Spleen (tissue), 11 donors: ENCODE measurements around the gene STRN. TPM values are rescaled to one million over a fixed set of nuclear protein-coding genes. Genes with fewer than 3 reads are reported as not detected.
"Not testable (repeated sequence)": the region's sequence is repeated elsewhere in the genome, so short reads cannot be mapped to it uniquely, and the experiment has no call there.

Experiments
- DNase-seq: peaks from one replicate; pipeline ENCODE4 v3.0.0-alpha.2; 2020
- H3K27ac ChIP-seq, 8 donors: fragments of 200-600 bp; sonication (generic) in 7 of 8; 1 replicate in 4 of 8; 2 replicates in 4 of 8; pipeline versions ENCODE4 v1.5.0 to v1.8.0; 2016 to 2021; ENCODE audit warnings: inconsistent platforms in 4 of 8, mild to moderate bottlenecking in 4 of 8, moderate library complexity in 1 of 8
- H3K27me3 ChIP-seq, 7 donors: fragments of 200-600 bp; sonication (generic) in 6 of 7; replicated peaks in 1 of 7; 1 replicate in 4 of 7; 2 replicates in 3 of 7; pipeline versions ENCODE4 v1.5.0 to v1.8.0; 2016 to 2021; ENCODE audit warnings: inconsistent platforms in 3 of 7, mild to moderate bottlenecking in 1 of 7
- H3K36me3 ChIP-seq, 6 donors: fragments of 200-600 bp; sonication (generic) in 5 of 6; 1 replicate in 4 of 6; 2 replicates in 2 of 6; pipeline versions ENCODE4 v1.5.0 to v1.8.0; 2016 to 2021; ENCODE audit warnings: inconsistent platforms in 2 of 6
- H3K4me1 ChIP-seq, 6 donors: fragments of 200-600 bp; sonication (generic) in 5 of 6; 1 replicate in 3 of 6; 2 replicates in 3 of 6; pipeline versions ENCODE4 v1.5.0 to v1.8.0; 2016 to 2021; ENCODE audit warnings: inconsistent platforms in 3 of 6
- H3K4me3 ChIP-seq, 8 donors: fragments of 200-600 bp; sonication (generic) in 7 of 8; 1 replicate in 4 of 8; 2 replicates in 4 of 8; pipeline versions ENCODE4 v1.5.0 to v1.8.0; 2016 to 2021; ENCODE audit warnings: inconsistent platforms in 4 of 8, mild to moderate bottlenecking in 4 of 8, moderate library complexity in 2 of 8
- H3K9me3 ChIP-seq, 8 donors: fragments of 200-600 bp; sonication (generic) in 7 of 8; 1 replicate in 4 of 8; 2 replicates in 4 of 8; pipeline versions ENCODE4 v1.5.0 to v1.8.0; 2016 to 2021; ENCODE audit warnings: inconsistent platforms in 4 of 8
- CTCF ChIP-seq, 11 experiments: fragments of 200-600 bp in 7 of 11; fragments of 450-650 bp in 4 of 11; sonication (generic) in 4 of 11; IDR thresholded peaks in 8 of 11; conservative IDR thresholded peaks in 3 of 11; 1 replicate in 7 of 11; 2 replicates in 4 of 11; pipeline versions ENCODE4 v1.4.0 to v1.8.0; 2016 to 2021; ENCODE audit warnings: antibody characterized with exemption in 11 of 11, inconsistent platforms in 4 of 11, mild to moderate bottlenecking in 1 of 11
- POLR2A ChIP-seq, 3 donors: fragments of 450-650 bp; IDR thresholded peaks; one replicate each; pipeline ENCODE4 v1.5.1; 2017; ENCODE audit warnings: antibody characterized with exemption in 3 of 3, mild to moderate bottlenecking in 1 of 3
- POLR2AphosphoS5 ChIP-seq, 3 donors: sonication (generic); formaldehyde crosslinking; IDR thresholded peaks; one replicate each; pipeline ENCODE4 v1.5.1; 2017; ENCODE audit warnings: antibody characterized with exemption in 3 of 3
- WGBS, 5 donors: extraction: QIAGEN DNeasy Blood & Tissue Kit in 3 of 5; methylation state at CpG; one replicate each; pipeline versions ENCODE4 v1.1.5 to v1.1.7; 2013 to 2018; 5-methylcytosine and 5-hydroxymethylcytosine counted together
- intact Hi-C: fragments of 100-400 bp; cut with DNase I; formaldehyde crosslinking; loops from one replicate; pipeline ENCODE4 v1.15.0; 2023; ENCODE audit warnings: low total_unique reads
- polyA plus RNA-seq, 3 donors: library from polyadenylated mRNA; stranded (reverse); fragments of 200-250 nt; gene quantifications; one replicate each; pipeline ENCODE4 v1.2.1, GENCODE V29; 2013
- total RNA-seq, 7 donors: library from RNA; depleted of rRNA in 3 of 7; stranded (reverse); fragments of >200 nt in 3 of 7; fragmentation: NEBNext Ultra II Directional in 4 of 7; extraction: Animal tissue kit (Norgen Biotek cat#: 25700) in 4 of 7; gene quantifications; one replicate each; pipeline versions ENCODE4 v1.1.0 to v1.2.1, GENCODE V29; 2016 to 2021
- donor health status: healthy with polysubstance abuse.
- donor health status: DM: no; HTN: no; CAD: no; lungs with moderate emphysema.
- donor health status: DM: no; HTN: no; CAD: no.
- donor health status: Bipolar disorder and iron deficiency.
- donor health status: healthy.
- donor health status: DM: no; HTN: no; CAD: no.
- donor health status: DM: yes; HTN: yes; CAD: no.

The STRN gene
- total and polyA plus RNA-seq, 10 donors: 2.2 to 33.3 (median 26.2) TPM

GRCh38 chr2:36993841-36994620 lies 27.7 kb upstream of the STRN start:
- H3K27ac ChIP-seq: no peak overlapping the region
- peaks cover 0 to 93% (median 26%) of the 10 kb centered on the region in 6 donors for H3K36me3 ChIP-seq
- DNase-seq: no peak
- H3K4me1 ChIP-seq: no peaks in the 10 kb centered on the region
- H3K27me3 ChIP-seq: no peaks in the 10 kb centered on the region
- H3K4me3 ChIP-seq: no peak overlapping the region
- no peaks in the 10 kb centered on the region for H3K9me3 ChIP-seq
- intact Hi-C loops: no loop called here
- WGBS, 5 donors: 76 to 85% (median 78%) methylated on average over 6 of the region's 6 CpGs
- TF ChIP-seq POLR2AphosphoS5 (IDR thresholded peaks at IDR 0.05) (no peak), POLR2A (IDR thresholded peaks at IDR 0.05) (no peak), CTCF (IDR thresholded peaks at IDR 0.05 in 8 of 11, conservative IDR thresholded peaks at IDR 0.05 in 3 of 11) (no peak)

- WGBS, 5 donors: 89 to 98% (median 95%) methylated on average over 6 of the region's 6 CpGs
- no peak overlapping the region for H3K4me3 ChIP-seq
- no peaks in the 10 kb centered on the region for H3K4me1 ChIP-seq
- intact Hi-C loops: no loop called here
- no peak for DNase-seq
- no peaks in the 10 kb centered on the region for H3K9me3 ChIP-seq
- H3K27me3 ChIP-seq: no peaks in the 10 kb centered on the region
- H3K36me3 ChIP-seq: peaks cover 0 to 89% (median 39%) of the 10 kb centered on the region in 6 donors
- TF ChIP-seq POLR2AphosphoS5 (IDR thresholded peaks at IDR 0.05) (no peak), POLR2A (IDR thresholded peaks at IDR 0.05) (no peak), CTCF (IDR thresholded peaks at IDR 0.05 in 8 of 11, conservative IDR thresholded peaks at IDR 0.05 in 3 of 11) (no peak)
- no peak overlapping the region for H3K27ac ChIP-seq
Measured at GRCh38 chr2:36988008-36988407, 21.7 kb upstream of the STRN start.

- no peak overlapping the region for H3K4me3 ChIP-seq
- no peaks in the 10 kb centered on the region for H3K27me3 ChIP-seq
- H3K4me1 ChIP-seq: no peaks in the 10 kb centered on the region
- intact Hi-C loops: no loop called here
- WGBS, 5 donors: 67 to 84% (median 81%) methylated on average over 3 of the region's 3 CpGs
- no peak overlapping the region for H3K27ac ChIP-seq
- H3K9me3 ChIP-seq: peaks cover 0 to 7% (median 2%) of the 10 kb centered on the region in 8 donors
- DNase-seq: no peak
- peaks cover 0 to 82% (median 38%) of the 10 kb centered on the region in 6 donors for H3K36me3 ChIP-seq
- TF ChIP-seq POLR2A (IDR thresholded peaks at IDR 0.05): no peak
- TF ChIP-seq POLR2AphosphoS5 (IDR thresholded peaks at IDR 0.05): no peak
- no peak for TF ChIP-seq CTCF (IDR thresholded peaks at IDR 0.05 in 8 of 11, conservative IDR thresholded peaks at IDR 0.05 in 3 of 11)
Measured at GRCh38 chr2:36982467-36982866, 16.1 kb upstream of the STRN start.

GRCh38 chr2:36981911-36982310 lies 15.6 kb upstream of the STRN start:
- WGBS, 5 donors: 96 to 99% (median 96%) methylated on average over 2 of the region's 2 CpGs
- intact Hi-C loops: no loop called here
- TF ChIP-seq POLR2AphosphoS5 (IDR thresholded peaks at IDR 0.05): no peak
- TF ChIP-seq CTCF (IDR thresholded peaks at IDR 0.05 in 8 of 11, conservative IDR thresholded peaks at IDR 0.05 in 3 of 11): no peak
- no peak for TF ChIP-seq POLR2A (IDR thresholded peaks at IDR 0.05)

GRCh38 chr2:36979007-36979406 lies 12.7 kb upstream of the STRN start:
- H3K27ac ChIP-seq, H3K4me1 ChIP-seq, H3K27me3 ChIP-seq, intact Hi-C loops, H3K4me3 ChIP-seq, H3K9me3 ChIP-seq, DNase-seq: not testable (repeated sequence)
- H3K36me3 ChIP-seq: peaks cover 0 to 55% (median 26%) of the 10 kb centered on the region in 6 donors
- WGBS, 5 donors: 88 to 100% (median 98%) methylated on average over 3 of the region's 3 CpGs

More at GRCh38 chr2:36981911-36982310, 15.6 kb upstream of the STRN start:
- Histone ChIP-seq H3K27ac (no peak overlapping the region), H3K9me3 (peaks cover 0 to 7% (median 2%) of the 10 kb centered on the region in 8 donors), H3K27me3 (no peaks in the 10 kb centered on the region), H3K4me1 (no peaks in the 10 kb centered on the region), H3K36me3 (peaks cover 0 to 76% (median 33%) of the 10 kb centered on the region in 6 donors), H3K4me3 (no peak overlapping the region)
- DNase-seq: no peak
